HG02759 (cell line): ENCODE measurements around the gene ORC2.
"Not testable (repeated sequence)": the region's sequence is repeated elsewhere in the genome, so short reads cannot be mapped to it uniquely, and the experiment has no call there.

Experiments used
- ATAC-seq: cut with Tn5 transposase; IDR thresholded peaks from one replicate; pipeline ENCODE4 v1.9.1; 2021; ENCODE audit warnings: mild to moderate bottlenecking, moderate library complexity; ENCODE audit not compliant: unreplicated experiment

ORC2 gene

DNA sequence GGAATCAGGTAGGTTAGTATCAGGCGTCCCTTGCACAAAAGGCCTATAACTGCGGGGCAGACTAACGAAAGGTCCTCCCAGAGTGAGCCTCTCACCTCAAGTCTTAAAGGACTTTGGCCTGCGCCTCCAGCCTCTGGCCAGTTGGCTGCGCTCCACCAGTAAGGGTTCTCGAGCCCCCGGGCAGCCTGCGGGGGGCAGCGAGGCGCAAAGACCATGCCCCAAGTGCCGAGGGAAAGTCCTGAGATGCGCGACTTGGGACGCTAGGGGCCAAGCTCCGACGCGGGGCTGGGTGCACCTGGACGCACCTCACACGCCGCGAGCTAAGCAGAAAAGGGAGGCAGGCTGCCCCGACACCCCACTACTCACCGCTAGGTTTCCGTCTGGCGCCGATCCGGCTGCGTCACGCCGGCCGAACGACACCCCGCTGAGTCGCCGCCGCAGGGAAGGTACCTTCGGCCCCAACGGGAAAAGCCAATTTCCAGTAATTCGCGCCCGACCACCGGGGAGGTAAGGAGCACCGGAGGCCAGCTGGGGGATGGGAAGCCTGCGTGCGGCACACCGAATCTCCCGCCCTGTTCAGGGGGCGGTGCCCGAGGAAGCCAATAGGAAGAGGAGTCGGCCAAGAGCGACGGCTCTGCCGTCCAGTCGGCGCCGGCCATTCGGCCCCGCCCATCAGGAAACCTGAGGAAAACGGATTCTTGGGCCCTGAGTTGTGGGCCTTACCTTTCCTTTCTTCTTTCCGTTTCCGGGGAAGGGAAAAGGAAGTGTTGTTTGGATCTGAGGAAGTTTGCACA, at the start of gene ORC2:
Gene ORC2, minus strand, starts transcription at position 537 of the 794 bp plus-strand sequence. CDS start 5,537 bp downstream, outside the sequence.
- ATAC-seq = peak; percentile 94

DNA sequence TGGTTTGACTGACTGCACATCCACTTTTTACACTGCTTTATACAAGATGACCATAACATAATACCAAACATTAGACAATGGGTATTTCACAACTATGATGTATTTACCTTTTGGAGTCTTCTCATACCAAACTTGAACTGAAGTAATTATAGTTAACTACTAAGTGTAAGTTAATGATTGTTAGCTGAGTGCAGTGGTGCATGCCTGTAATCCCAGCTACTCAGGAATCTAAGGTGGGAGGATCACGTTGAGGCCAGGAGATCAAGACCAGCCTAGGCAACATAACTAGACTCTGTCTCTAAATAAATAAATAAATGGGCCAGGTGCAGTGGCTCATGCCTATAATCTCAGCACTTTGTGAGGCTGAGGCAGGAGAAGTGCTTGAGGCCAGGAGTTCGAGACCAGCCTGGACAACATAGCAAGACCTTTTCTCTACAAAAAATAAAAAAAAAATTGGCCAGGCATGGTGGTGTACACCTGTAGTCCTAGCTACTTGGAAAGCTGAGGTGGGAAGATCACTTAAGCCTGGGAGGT, 44.9 kb upstream of the ORC2 start:
- ATAC-seq = no peak

- no peak for ATAC-seq
Observed at GRCh38 chr2:201007584-201007998, 44.1 kb upstream of the ORC2 start.

- ATAC-seq = no peak
Observed at GRCh38 chr2:201006704-201007103, 43.2 kb upstream of the ORC2 start.

GRCh38 chr2:201004370-201004769, 40.9 kb upstream of the ORC2 start:
- no peak for ATAC-seq

GRCh38 chr2:200993097-200993496, 29.6 kb upstream of the ORC2 start:
- ATAC-seq = no peak

GRCh38 chr2:200987137-200987536, 23.7 kb upstream of the ORC2 start:
- ATAC-seq = no peak

DNA sequence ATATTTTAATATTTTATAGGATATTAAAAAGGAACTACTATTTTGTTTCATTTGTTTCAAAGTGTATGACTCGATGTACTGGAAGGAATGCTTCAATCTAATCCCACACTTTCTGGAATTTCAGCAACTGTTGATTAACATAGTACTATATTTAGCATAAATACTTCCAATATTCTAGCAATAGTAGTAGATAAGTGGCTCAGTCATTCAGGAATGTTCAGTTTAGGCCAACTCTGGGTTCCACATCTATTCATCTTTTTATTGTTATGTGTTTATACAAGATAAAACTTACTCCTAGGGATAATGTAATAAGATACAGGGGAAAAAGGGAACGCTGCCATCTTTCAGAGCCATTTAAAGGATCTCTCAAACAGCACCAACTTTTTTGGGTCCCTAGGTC, 22.3 kb upstream of the ORC2 start:
- ATAC-seq = no peak

GRCh38 chr2:200976710-200977109, 13.2 kb upstream of the ORC2 start:
- no peak for ATAC-seq

GRCh38 chr2:200975672-200976071, 12.2 kb upstream of the ORC2 start:
- no peak for ATAC-seq

GRCh38 chr2:200970057-200970456, 6.6 kb upstream of the ORC2 start:
- ATAC-seq = not testable (repeated sequence)

DNA sequence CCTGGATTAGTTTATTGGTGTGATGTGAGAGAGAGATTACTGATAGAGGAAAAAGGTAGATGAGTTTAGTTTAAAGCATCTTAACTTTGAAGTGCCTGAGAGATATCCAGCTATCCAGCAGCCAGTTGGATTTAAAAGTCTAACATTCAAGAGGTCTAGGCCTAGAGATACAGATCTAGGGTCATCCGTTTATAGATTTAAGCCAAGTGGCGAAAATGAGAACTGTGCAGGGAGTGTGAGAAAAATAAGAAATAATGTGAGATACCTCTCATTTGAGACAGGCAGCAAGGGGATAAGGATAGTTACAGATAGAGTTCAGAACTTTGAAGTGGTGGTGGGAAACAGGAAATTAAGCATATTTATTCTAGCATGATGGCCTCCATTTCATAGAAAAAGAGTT, 5.3 kb upstream of the ORC2 start:
- no peak for ATAC-seq

DNA sequence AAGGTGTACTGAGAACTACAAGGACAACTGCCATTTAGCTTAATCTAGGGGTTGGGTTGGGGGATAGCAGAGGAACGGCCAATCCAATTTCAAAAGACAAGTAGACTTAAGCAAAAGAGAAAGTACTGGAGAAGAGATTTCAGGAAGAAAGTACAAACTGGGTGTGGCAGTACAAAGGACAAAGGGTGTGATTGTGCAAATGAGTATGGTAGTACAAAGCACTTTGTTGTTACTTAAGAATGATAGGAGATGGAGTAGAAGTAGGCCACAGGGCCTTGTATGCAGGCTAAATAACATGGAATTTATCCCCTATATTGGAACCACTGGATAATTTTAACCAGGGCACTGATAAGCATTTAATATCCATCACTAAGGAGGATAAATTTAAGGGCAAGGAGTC, 4.7 kb upstream of the ORC2 start:
- no peak for ATAC-seq

DNA sequence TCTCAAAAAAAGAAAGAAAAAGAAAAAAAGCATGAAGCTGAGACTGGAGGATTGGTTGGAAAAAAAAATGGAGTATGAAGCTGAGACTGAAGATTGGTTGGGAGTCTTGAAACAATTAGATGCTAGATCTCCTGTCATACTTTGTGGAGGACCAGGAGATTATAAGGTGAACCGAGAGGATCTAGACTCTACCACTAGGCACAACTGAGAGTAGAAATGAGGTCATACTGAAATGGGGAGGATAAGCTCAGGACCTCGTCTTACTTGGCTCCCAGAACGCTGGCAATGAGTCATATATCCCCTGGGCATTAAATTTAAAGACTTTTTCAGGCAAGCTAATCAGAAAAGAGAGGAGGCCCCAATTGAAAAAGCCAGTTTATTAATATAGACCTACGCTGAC, 3.3 kb upstream of the ORC2 start:
- no peak for ATAC-seq

- no peak for ATAC-seq
Observed at GRCh38 chr2:200964498-200964897, 1.0 kb upstream of the ORC2 start.

DNA sequence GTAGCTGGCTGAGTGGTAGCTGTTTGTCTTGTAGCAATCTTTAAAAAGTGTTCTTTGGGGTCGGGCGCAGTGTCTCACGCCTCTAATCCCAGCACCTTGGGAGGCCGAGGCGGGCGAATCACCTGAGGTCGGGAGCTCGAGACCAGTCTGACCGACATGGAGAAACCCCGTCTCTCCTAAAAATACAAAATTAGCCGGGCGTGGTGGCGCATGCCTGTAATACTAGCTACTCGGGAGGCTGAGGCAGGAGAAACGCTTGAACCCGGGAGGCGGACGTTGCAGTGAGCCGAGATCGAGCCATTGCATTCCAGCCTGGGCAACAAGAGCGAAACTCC, 425 bp upstream of the ORC2 start:
- peak; percentile 6 for ATAC-seq

- peak; percentile 20 for ATAC-seq
Observed at GRCh38 chr2:200962811-200963123, 693 bp downstream of the ORC2 start.

DNA sequence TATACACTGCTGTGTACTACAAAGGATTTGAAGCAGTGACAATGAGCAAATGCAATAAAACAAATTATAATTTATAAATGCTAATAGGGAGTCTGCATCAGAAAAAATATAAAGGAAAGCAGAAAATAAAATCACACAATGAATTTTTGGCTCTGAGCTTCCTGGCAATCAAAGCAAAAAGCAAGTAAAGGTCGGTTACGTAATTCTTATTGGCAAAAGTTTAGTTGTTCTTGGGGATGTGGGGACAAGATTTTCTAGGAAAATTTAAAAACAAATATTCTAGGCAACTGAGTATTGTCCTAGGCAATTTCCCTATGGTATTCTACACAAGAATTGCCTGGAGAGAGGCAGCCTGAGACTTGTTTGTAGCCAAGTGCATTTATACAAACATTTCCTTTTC, 1.8 kb downstream of the ORC2 start:
- ATAC-seq = no peak

- ATAC-seq = no peak
Observed at GRCh38 chr2:200950378-200950777, 13.1 kb downstream of the ORC2 start.

DNA sequence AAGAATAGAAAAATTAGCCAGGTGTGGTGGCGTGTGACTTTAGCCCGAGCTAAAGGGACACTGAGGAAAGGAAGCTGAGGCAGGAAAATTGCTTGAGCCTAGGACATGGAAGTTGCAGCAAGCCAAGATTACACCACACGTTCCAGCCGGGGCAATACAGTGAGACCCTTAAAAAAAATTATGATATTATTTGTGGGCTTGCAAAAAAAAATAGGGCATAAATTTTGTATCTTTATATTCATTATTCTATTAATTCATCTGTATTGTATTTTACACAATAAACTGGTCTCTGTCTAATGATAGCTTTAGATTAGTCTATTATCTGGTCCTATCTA, 18.1 kb downstream of the ORC2 start:
- ATAC-seq = no peak

- ATAC-seq = peak; percentile 59
Observed at GRCh38 chr2:200944467-200945394, 18.7 kb downstream of the ORC2 start.

DNA sequence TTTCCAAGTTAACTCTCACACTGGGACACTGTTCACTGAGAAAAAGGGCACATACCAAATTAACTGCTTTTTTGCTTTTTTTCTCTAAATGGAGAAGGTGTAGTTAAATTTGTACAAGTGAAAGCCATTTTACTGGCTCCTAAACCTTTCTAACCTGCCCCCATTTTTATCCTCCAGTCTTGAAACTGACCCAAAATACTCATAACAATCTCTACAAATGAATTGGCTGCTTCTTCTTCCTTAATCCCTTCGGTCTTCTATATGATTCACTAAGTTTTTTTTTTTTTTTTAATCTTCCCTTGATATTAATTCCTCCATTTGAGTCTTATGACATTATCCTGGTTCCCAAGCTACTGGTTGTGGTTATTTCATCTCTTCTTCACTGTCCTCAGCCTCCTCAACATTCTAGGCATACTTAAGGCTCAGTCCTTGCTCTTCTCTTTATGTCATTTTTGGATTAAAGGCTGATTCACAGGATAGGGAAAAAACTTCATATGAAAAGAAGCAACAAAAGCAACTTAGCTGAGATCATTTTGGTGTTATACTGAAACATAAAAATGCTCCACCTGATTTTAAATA, 19.8 kb downstream of the ORC2 start:
- no peak for ATAC-seq
